NCI-H345 treated with DMSO at 0.1 percent for 48 hours (cell line): ENCODE data around the gene LRRC7.
A peak's percentile ranks its signal among the peaks of the same experiment; 100 is the strongest.
"Not testable (repeated sequence)": the region's sequence is repeated elsewhere in the genome, so short reads cannot be mapped to it uniquely, and the experiment has no call there.

Experiments
- DNase-seq: peaks from one replicate; lab custom pipeline; 2025; ENCODE audit not compliant: unreplicated experiment; lab: John Stamatoyannopoulos, UW

LRRC7 gene

GRCh38 chr1:69693921-69694675 is 126.4 kb downstream of the LRRC7 start:
- DNase-seq, result no peak

DNA sequence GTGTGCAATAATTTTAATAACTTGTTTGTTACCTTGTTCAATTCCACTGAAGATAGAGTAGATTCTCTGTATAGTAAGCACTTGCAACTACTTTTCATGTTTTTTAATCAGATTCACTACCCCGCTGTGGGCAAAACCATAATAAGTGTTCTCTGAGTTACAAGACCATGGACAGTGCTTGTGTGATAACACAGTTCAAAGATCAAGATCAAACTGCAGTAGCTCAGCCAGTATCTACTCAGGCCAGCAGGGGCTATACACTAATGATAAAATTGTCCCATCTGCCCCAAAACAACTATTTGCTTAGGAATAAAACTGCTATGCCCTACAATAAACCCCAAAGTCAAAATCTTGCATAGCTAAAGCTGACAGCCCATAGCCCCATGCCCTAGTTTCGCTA is 129.6 kb downstream of the LRRC7 start:
- no peak for DNase-seq

- DNase-seq, result no peak
Observed at GRCh38 chr1:69700770-69701169, 133.0 kb downstream of the LRRC7 start.

GRCh38 chr1:69702085-69702484 is 134.4 kb downstream of the LRRC7 start:
- no peak for DNase-seq

- DNase-seq, result no peak
Observed at GRCh38 chr1:69706473-69706872, 138.8 kb downstream of the LRRC7 start.

DNA sequence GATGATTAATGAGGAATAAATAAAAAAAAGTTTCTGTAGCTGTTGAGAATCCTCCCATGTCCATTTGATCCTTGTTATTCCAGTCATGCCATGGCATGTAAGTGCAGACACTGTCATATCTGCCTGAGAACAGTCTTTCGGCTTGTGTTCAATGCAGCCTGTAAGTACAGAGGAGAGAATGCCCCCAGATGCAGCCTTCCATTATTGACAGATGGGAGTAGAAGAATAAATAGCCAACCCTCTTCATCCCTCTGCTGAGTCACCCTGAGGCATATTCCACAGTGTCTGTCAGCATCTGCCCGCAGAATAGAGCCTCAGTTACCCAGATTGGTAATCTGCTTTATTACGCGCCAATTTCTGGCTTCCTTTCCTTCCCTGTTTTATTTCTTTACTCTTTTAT is 139.4 kb downstream of the LRRC7 start:
- no peak for DNase-seq

GRCh38 chr1:69710484-69711189 is 142.9 kb downstream of the LRRC7 start:
- no peak for DNase-seq

DNA sequence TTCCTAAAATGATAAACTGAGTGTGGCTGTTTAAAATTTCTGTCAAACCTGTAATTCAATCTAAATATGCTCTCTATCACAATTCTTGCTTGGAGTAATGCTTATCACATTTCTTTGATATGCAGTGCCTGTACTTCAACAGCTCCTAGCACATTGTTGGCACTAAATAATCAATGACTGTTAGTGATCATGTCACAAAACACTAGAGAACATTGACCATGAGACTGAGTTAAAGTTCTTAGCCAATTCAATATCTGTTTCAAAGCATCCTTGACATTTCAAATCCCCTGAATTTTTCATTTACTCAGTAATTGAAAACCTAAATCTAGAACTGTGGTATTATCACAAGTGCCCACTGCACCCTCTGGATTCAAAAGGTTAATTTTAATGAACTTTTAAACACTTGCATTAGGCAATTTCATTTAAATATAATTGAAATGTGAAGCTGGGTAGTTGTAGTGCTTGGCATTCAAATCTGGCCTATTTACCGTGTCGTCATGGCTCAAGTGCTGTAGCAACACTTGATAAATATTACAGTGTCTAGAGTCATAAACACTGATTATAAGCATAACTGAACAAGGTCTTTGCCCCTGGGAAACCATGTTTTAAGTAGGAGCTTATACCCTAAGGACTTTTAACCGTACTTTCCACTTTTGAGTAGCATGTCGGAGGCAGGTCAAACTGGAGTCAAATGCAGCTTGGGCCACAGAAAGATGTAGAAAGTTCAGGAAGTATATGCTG is 143.6 kb downstream of the LRRC7 start:
- DNase-seq, result no peak

DNA sequence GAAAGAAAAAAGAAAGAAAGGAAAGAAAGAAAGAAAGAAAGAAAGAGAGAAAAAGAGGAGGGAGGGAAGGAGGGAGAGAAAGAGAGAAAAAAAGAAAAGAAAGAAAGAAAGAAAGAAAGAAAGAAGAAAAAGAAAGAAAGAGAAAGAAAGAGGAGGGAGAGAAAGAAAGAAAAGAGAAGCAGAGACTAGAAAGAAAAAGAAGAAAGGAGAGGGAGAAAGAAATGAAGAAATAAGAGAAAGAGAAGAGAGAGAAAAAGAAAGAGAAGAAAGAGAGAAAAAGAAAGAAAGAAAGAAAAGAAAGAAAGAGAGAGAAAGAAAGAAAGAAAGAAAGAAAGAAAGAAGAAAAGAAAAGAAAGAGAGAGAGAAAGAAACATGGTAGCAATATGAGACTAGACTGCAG is 150.1 kb downstream of the LRRC7 start:
- not testable (repeated sequence) for DNase-seq

GRCh38 chr1:69728206-69728605 is 160.5 kb downstream of the LRRC7 start:
- DNase-seq, result no peak

- DNase-seq, result no peak
Observed at GRCh38 chr1:69733061-69733460, 165.3 kb downstream of the LRRC7 start.

DNA sequence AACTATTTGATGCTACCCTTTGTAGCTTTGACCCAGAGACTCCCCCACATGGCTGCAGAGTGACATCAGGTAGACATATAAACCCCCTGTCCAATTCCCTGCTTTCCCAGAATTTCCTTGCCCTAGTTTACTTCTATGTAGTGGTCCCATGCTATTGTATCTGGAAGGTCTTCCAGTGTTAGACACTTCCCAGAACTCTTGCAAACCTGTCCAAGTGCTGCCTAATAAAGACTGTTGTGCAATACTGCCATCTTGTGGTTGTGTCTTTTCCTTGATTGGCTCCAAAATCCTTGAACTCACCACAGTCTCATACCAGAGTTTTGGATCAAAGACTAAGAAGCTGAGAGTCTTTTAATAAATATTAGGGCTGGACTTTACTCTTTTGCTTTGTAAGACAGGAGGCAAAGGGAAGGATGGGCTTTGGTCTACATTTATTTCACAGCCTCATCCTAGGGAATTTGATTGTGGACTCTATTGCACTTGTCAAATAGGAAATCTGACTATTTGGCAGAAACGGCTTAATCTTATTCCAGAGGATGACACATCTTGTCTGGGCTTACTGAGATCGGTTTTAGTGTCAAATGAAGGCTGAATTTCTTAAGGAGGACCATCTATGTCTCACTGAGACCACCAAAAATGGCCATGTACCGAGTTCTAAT is 169.9 kb downstream of the LRRC7 start:
- peak; percentile 60 for DNase-seq

- no peak for DNase-seq
Observed at GRCh38 chr1:69738458-69739250, 170.9 kb downstream of the LRRC7 start.

DNA sequence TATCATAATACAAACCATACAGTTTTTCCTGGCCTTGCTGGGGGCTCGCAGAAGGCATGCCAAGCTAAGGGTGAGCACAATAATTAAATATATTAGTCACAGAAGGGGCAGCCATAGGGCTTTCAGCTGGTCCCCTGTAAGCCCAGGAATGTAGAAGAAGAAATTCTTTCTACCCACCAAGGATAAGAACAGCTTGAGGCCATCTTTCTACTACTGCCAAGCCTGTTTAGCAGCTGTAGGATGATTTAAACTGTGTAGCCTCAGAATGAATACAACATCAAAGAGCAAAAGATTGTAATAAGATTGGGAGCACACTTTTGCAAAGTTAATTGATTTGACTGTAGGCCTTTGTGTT is 171.5 kb downstream of the LRRC7 start:
- no peak for DNase-seq

DNA sequence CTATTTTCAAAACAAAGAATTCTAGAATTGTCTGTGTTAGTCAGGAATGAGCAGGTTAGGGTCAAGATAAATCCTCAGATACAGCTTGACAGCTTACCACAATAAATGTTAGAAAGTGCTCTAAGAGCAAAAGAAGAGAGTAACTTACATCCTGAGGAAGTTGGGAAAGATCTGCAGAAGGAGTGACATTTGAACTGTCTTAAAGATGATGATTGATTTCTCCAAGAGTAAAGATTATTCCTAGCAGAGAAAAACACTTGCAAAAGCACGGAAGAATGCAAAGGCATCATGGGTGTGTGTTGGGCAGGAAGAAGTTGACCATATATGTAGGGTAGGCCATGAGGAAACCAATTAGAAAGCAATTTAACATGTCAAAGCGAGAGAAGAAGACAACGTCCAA is 175.4 kb downstream of the LRRC7 start:
- DNase-seq, result no peak

GRCh38 chr1:69744381-69744780 is 176.7 kb downstream of the LRRC7 start:
- DNase-seq, result no peak

- DNase-seq, result no peak
Observed at GRCh38 chr1:69747207-69747606, 179.5 kb downstream of the LRRC7 start.

- no peak for DNase-seq
Observed at GRCh38 chr1:69750638-69751037, 182.9 kb downstream of the LRRC7 start.

DNA sequence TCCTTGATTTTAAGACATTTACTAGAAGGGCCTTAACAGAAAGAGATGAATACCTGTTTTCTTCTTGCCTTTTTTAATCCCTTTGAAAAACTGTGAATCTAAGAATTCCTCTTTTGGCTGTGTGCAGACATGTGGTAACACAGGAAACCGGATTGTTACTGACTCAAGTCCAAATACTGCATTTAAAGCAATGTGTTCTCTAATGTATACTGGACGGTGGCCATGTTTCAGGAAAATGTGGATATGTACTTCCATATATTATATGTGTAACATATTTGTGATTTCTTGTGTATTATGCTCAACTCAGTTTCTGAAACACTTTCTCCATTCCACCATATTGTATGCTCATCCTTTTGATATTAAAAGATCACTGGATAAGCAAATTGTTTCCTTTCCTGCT is 185.1 kb downstream of the LRRC7 start:
- no peak for DNase-seq

GRCh38 chr1:69754521-69754920 is 186.8 kb downstream of the LRRC7 start:
- DNase-seq, result no peak

GRCh38 chr1:69755647-69756046 is 187.9 kb downstream of the LRRC7 start:
- no peak for DNase-seq
